Mucosa of stomach (tissue), 1 donor: ENCODE measurements around the gene SHROOM1.

ENCODE experiments used
- H3K27me3 ChIP-seq: one replicate; pipeline ENCODE4 v1.7.0; 2013; ENCODE audit warnings: mild to moderate bottlenecking, low read length; ENCODE audit not compliant: control insufficient read depth, insufficient read depth
- H3K36me3 ChIP-seq: one replicate; pipeline ENCODE4 v1.7.0; 2013; ENCODE audit warnings: low read length; ENCODE audit not compliant: control insufficient read depth, insufficient read depth
- H3K4me1 ChIP-seq: one replicate; pipeline ENCODE4 v1.7.0; 2013; ENCODE audit warnings: mild to moderate bottlenecking, low read length; ENCODE audit not compliant: control insufficient read depth, insufficient read depth
- H3K4me3 ChIP-seq: one replicate; pipeline ENCODE4 v1.7.0; 2013; ENCODE audit warnings: low read length
- H3K9ac ChIP-seq: one replicate; pipeline ENCODE4 v1.7.0; 2013; ENCODE audit warnings: mild to moderate bottlenecking, low read length, moderate library complexity
- H3K9me3 ChIP-seq: one replicate; pipeline ENCODE4 v1.7.0; 2013; ENCODE audit warnings: mild to moderate bottlenecking, low read length, moderate library complexity; ENCODE audit not compliant: control insufficient read depth
- donor health status: Pancreatic carcinoma.

Gene SHROOM1

DNA sequence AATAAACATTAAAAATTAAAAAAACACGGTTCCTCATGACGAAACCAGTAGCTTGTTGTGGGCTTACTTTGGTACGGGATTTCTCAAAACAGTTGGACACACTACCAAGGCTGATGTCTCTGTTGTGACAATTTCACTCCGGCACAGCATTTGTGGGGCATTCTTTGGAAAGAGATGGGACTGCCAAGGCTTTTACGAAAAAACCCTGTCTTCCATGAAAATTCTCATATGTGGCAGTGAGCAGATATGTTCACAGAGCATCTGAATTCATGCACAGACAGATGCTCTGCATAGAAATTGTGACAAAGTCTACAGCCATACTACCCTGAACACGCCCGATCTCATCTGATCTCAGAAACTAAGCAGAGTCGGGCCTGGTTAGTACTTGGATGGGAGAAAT lies 17.8 kb upstream of the SHROOM1 start:
- Histone ChIP-seq H3K4me3 (no peak overlapping the region), H3K4me1 (peaks cover 4% of the 10 kb centered on the region), H3K9ac (no peak overlapping the region), H3K36me3 (no peaks in the 10 kb centered on the region), H3K27me3 (no peaks in the 10 kb centered on the region), H3K9me3 (no peaks in the 10 kb centered on the region)

GRCh38 chr5:132841305-132841704 lies 10.9 kb upstream of the SHROOM1 start:
- Histone ChIP-seq H3K36me3 (no peaks in the 10 kb centered on the region), H3K9me3 (no peaks in the 10 kb centered on the region), H3K27me3 (no peaks in the 10 kb centered on the region), H3K9ac (no peak overlapping the region), H3K4me1 (peaks cover 40% of the 10 kb centered on the region), H3K4me3 (no peak overlapping the region)

GRCh38 chr5:132840896-132841295 lies 10.4 kb upstream of the SHROOM1 start:
- no peak overlapping the region for H3K9ac ChIP-seq
- H3K9me3 ChIP-seq = no peaks in the 10 kb centered on the region
- no peaks in the 10 kb centered on the region for H3K36me3 ChIP-seq
- H3K4me1 ChIP-seq = peaks cover 40% of the 10 kb centered on the region
- H3K4me3 ChIP-seq = no peak overlapping the region
- no peaks in the 10 kb centered on the region for H3K27me3 ChIP-seq

- peaks cover 40% of the 10 kb centered on the region for H3K4me1 ChIP-seq
- no peak overlapping the region for H3K4me3 ChIP-seq
- no peaks in the 10 kb centered on the region for H3K27me3 ChIP-seq
- peak overlapping the region; percentile 38 for H3K9ac ChIP-seq
- no peaks in the 10 kb centered on the region for H3K9me3 ChIP-seq
- H3K36me3 ChIP-seq = no peaks in the 10 kb centered on the region
Observed at GRCh38 chr5:132840313-132840712, 9.9 kb upstream of the SHROOM1 start.

- no peaks in the 10 kb centered on the region for H3K36me3 ChIP-seq
- peak overlapping the region; percentile 38 for H3K9ac ChIP-seq
- peaks cover 40% of the 10 kb centered on the region for H3K4me1 ChIP-seq
- no peaks in the 10 kb centered on the region for H3K27me3 ChIP-seq
- no peaks in the 10 kb centered on the region for H3K9me3 ChIP-seq
- H3K4me3 ChIP-seq = no peak overlapping the region
Observed at GRCh38 chr5:132839426-132840301, 9.2 kb upstream of the SHROOM1 start.

DNA sequence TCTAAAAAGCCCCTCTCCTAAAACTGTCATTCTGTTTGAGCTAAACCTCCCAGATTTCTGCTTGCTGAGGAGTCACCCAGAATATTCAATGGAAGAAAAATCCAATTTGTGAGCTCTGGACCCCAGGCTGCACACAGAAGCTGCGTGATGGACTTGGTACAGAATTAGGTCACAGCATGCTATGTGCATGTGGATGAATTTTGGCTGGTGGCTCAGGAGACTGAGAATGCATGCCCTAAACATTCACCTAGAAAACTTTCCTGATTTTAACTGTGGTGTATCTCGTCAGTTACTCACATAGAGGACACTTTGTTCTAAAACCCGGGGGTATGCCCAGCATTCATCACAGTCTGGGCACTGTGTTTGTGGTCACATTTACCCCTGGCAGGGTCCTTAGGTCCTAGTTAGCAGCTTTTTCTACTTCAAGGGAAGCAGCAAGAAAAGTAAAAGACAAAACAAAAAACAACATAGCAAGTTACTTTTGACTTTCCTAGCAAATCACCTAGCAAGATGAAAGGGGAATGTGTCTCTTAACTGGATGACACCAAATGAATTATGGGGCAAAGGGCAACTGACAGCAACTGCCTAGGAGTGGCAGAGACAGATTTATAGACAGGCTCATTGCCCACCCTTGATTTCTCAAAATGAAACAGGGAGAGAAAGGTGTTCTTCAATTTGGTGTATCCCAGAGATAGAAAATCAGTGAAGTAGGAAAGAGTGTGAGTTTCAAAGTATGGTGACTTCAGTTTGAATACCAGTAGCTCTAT lies 8.3 kb upstream of the SHROOM1 start:
- peak overlapping the region; percentile 53 for H3K9ac ChIP-seq
- peaks cover 40% of the 10 kb centered on the region for H3K4me1 ChIP-seq
- no peaks in the 10 kb centered on the region for H3K9me3 ChIP-seq
- no peaks in the 10 kb centered on the region for H3K36me3 ChIP-seq
- no peaks in the 10 kb centered on the region for H3K27me3 ChIP-seq
- no peak overlapping the region for H3K4me3 ChIP-seq

DNA sequence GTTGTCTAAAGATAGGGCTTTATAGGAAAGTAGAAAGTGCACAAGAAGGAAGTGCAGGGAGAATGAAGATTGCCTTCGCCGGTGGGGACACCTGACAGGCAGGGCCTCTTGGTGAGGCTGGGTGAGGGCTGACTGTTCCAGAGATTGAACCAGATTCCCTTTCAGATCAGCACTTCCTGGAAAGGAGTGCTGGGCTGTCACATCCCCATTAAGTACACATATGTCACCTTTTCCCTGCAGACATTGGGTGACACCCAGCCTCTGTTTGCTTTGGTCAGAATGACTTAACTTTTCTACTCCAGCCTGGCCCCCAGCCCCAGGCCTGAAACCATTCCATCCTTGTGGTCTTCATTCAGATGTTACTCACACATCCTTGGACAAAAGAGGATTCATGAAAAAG lies 7.4 kb upstream of the SHROOM1 start:
- Histone ChIP-seq H3K36me3 (no peaks in the 10 kb centered on the region), H3K4me3 (no peak overlapping the region), H3K9ac (peak overlapping the region; percentile 53), H3K9me3 (no peaks in the 10 kb centered on the region), H3K4me1 (peaks cover 40% of the 10 kb centered on the region), H3K27me3 (no peaks in the 10 kb centered on the region)

- no peak overlapping the region for H3K9ac ChIP-seq
- H3K9me3 ChIP-seq = no peaks in the 10 kb centered on the region
- no peaks in the 10 kb centered on the region for H3K36me3 ChIP-seq
- H3K4me3 ChIP-seq = no peak overlapping the region
- no peaks in the 10 kb centered on the region for H3K27me3 ChIP-seq
- peaks cover 40% of the 10 kb centered on the region for H3K4me1 ChIP-seq
Observed at GRCh38 chr5:132836852-132837251, 6.4 kb upstream of the SHROOM1 start.

DNA sequence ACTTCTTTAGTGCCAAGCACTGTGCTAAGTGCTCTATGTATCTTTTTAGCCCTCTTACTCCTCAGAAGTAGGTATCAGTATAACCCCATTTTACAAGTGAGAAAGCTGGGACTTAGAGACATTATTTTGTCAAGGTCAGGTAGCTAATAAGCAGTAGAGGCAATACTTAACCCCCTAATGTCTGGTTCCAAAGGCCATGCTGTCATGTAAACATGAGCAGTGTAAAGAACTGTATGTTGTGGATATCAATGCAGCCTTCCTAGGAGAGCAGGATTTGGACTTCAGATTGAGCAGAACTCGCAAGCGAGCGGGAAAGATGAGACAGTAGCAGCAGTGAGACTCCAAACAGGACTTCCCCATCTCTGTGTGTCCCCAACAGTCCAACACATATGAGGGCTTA lies 3.6 kb upstream of the SHROOM1 start:
- peaks cover 39% of the 10 kb centered on the region for H3K4me1 ChIP-seq
- H3K9ac ChIP-seq = no peak overlapping the region
- H3K9me3 ChIP-seq = no peaks in the 10 kb centered on the region
- H3K4me3 ChIP-seq = no peak overlapping the region
- no peaks in the 10 kb centered on the region for H3K36me3 ChIP-seq
- H3K27me3 ChIP-seq = no peaks in the 10 kb centered on the region

DNA sequence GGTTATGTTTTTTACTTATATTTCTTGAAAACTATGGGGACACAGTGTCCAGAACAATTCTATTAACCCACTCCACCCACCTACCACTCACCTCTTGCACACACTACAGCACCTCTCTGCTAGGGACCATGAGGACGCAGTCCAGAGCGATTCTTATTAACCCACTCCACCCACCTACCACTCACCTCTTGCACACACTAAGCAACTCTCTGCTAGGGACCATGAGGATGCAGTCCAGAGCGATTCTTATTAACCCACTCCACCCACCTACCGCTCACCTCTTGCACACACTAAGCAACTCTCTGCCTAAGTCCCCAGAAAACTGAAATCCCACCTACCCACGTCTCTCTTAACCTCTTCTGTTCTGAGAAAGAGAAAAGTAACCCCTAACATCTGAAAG lies 2.2 kb upstream of the SHROOM1 start:
- Histone ChIP-seq H3K9ac (no peak overlapping the region), H3K9me3 (no peaks in the 10 kb centered on the region), H3K4me1 (peaks cover 30% of the 10 kb centered on the region), H3K4me3 (no peak overlapping the region), H3K36me3 (no peaks in the 10 kb centered on the region), H3K27me3 (no peaks in the 10 kb centered on the region)

DNA sequence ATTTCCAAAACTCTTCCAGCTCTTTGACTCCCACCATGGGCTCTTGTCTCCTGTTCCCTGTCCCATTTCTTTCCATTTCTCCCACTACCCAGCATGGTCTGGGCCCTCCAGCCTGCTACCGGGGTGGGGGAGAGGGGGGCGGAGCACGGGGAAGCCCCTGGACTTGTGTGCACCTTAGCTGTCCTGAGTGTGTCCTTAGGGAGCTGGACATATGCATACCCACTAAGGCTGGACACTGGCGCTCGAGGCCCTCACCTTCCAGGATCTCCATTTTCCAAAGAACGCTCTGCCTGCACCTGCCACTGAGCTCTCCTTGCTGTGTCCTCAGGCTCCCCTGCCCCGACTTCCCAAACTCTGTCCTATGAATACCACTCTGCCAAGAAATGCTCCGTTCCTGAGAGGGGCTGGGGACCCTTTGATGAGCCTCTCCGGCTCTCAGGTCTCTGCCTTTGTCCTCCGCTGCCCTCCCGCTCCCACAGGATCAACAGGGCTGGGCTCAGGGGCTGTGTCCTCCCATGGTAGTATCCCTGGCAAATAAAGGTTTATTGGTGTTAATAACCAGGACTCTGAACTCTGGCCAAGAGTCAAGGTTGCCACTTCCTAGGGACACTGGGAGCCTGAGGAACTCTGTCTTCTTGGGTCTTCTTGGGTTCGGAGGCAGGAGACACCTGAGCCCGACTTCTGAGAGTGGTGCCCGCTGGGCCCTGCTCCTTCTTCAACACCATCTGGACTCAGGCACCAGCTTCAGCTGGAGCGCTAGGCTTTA lies 831 bp upstream of the SHROOM1 start:
- Histone ChIP-seq H3K27me3 (no peaks in the 10 kb centered on the region), H3K9me3 (no peaks in the 10 kb centered on the region), H3K4me1 (peaks cover 21% of the 10 kb centered on the region), H3K36me3 (no peaks in the 10 kb centered on the region), H3K9ac (peak overlapping the region; percentile 83), H3K4me3 (no peak overlapping the region)
